Immature natural killer cell (primary cell): ENCODE measurements around the gene KRT7. TPM values are rescaled to one million over a fixed set of nuclear protein-coding genes. Genes with fewer than 3 reads are reported as not detected.

Source experiments
- DNase-seq, 3 donors: peaks; one replicate each; pipeline ENCODE4 v3.0.0; 2022; ENCODE audit warnings: mixed read lengths in 1 of 3
- H3K27ac Mint-ChIP-seq, 6 donors: one replicate each; pipeline ENCODE4 v1.8.0; 2020; ENCODE audit warnings: mixed read lengths in 6 of 6, mild to moderate bottlenecking in 5 of 6, inconsistent platforms in 4 of 6, moderate library complexity in 3 of 6
- H3K27me3 Mint-ChIP-seq, 3 donors: one replicate each; pipeline ENCODE4 v1.8.0; 2020 to 2021; ENCODE audit warnings: low read depth in 3 of 3, mild to moderate bottlenecking in 3 of 3, mixed read lengths in 3 of 3, moderate library complexity in 3 of 3, inconsistent platforms in 1 of 3
- H3K36me3 Mint-ChIP-seq, 3 donors: one replicate each; pipeline ENCODE4 v1.8.0; 2020; ENCODE audit warnings: mixed read lengths in 3 of 3, inconsistent platforms in 2 of 3, mild to moderate bottlenecking in 2 of 3
- H3K4me1 Mint-ChIP-seq, 2 donors: one replicate each; pipeline ENCODE4 v1.8.0; 2020; ENCODE audit warnings: inconsistent platforms in 2 of 2, mild to moderate bottlenecking in 2 of 2, mixed read lengths in 2 of 2, moderate library complexity in 1 of 2
- H3K4me3 Mint-ChIP-seq, 5 donors: one replicate each; pipeline ENCODE4 v1.8.0; 2020; ENCODE audit warnings: mild to moderate bottlenecking in 5 of 5, mixed read lengths in 5 of 5, inconsistent platforms in 3 of 5, moderate library complexity in 3 of 5
- H3K9me3 Mint-ChIP-seq, 6 donors: one replicate each; pipeline ENCODE4 v1.8.0; 2020; ENCODE audit warnings: mild to moderate bottlenecking in 6 of 6, mixed read lengths in 6 of 6, inconsistent platforms in 4 of 6, moderate library complexity in 3 of 6
- polyA plus RNA-seq, 3 donors: library from polyadenylated mRNA; unstranded; fragments of 300-500 nt; fragmentation: Illumina TruSeq; gene quantifications; one replicate each; pipeline ENCODE4 v1.2.3, GENCODE V29; 2021

Gene KRT7
- polyA plus RNA-seq, 3 donors from 2014 or later = not detected

DNA sequence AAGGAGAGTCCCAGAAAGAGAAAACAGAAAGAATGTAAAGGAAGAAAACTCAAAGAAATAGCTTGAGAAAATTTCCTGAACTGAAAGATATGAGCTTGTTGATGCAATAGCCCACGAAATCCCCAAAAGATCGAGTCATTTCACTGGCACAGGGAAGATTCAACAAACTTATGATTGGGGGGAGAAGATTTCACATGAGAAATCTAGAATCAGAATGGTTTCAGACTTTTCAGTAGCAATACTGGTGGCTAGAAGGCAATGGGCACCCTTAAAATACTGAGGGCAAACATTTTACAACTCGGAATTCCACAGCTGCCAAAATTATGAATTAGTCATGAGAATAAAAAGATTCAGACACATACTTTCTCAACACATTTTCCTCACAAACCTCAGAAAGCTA lies 8.9 kb upstream of the KRT7 start:
- Mint-ChIP-seq H3K9me3 (no peaks in the 10 kb centered on the region), H3K4me3 (no peak overlapping the region), H3K36me3 (no peaks in the 10 kb centered on the region), H3K27ac (no peak overlapping the region), H3K4me1 (no peaks in the 10 kb centered on the region), H3K27me3 (peaks cover 14 to 20% (median 18%) of the 10 kb centered on the region in 3 donors)
- no peak for DNase-seq

GRCh38 chr12:52225752-52226151 lies 7.3 kb upstream of the KRT7 start:
- Mint-ChIP-seq H3K27me3 (peaks cover 15 to 21% (median 18%) of the 10 kb centered on the region in 3 donors), H3K4me3 (no peak overlapping the region), H3K4me1 (no peaks in the 10 kb centered on the region), H3K9me3 (no peaks in the 10 kb centered on the region), H3K36me3 (no peaks in the 10 kb centered on the region), H3K27ac (no peak overlapping the region)
- no peak for DNase-seq

GRCh38 chr12:52226446-52226845 lies 6.6 kb upstream of the KRT7 start:
- Mint-ChIP-seq H3K4me3 (no peak overlapping the region), H3K27ac (no peak overlapping the region), H3K27me3 (peaks cover 15 to 27% (median 20%) of the 10 kb centered on the region in 3 donors), H3K36me3 (no peaks in the 10 kb centered on the region), H3K4me1 (no peaks in the 10 kb centered on the region), H3K9me3 (no peaks in the 10 kb centered on the region)
- no peak for DNase-seq

- no peaks in the 10 kb centered on the region for H3K4me1 Mint-ChIP-seq
- no peaks in the 10 kb centered on the region for H3K36me3 Mint-ChIP-seq
- no peak overlapping the region for H3K27ac Mint-ChIP-seq
- no peak overlapping the region for H3K4me3 Mint-ChIP-seq
- no peak for DNase-seq
- no peaks in the 10 kb centered on the region for H3K9me3 Mint-ChIP-seq
- H3K27me3 Mint-ChIP-seq = peaks cover 15 to 29% (median 22%) of the 10 kb centered on the region in 3 donors
Observed at GRCh38 chr12:52227606-52228166, 5.4 kb upstream of the KRT7 start.

- H3K27ac Mint-ChIP-seq = no peak overlapping the region
- no peaks in the 10 kb centered on the region for H3K36me3 Mint-ChIP-seq
- H3K9me3 Mint-ChIP-seq = no peaks in the 10 kb centered on the region
- peaks cover 15 to 29% (median 22%) of the 10 kb centered on the region in 3 donors for H3K27me3 Mint-ChIP-seq
- no peak overlapping the region for H3K4me3 Mint-ChIP-seq
- DNase-seq = no peak
- H3K4me1 Mint-ChIP-seq = no peaks in the 10 kb centered on the region
Observed at GRCh38 chr12:52228366-52228765, 4.7 kb upstream of the KRT7 start.

DNA sequence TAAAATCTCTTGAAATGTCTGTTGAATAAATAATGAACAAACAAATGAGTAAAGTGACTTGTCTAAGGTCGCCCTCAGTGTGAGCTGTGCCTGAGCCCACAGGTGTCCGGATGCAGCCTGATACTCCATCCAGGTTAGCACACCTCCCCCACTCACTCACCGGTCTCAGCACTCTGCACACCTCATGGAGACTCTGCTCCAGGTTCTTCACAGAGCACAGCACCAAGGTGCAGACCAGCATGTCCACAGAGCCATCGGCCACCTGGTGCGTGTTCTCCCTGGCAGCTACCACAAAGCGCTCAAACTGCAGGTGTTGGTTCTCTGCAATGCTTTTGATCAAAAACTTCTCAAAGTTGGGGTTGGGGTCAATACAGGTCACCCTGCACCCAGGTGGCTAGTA lies 4.1 kb upstream of the KRT7 start:
- H3K36me3 Mint-ChIP-seq = no peaks in the 10 kb centered on the region
- no peak overlapping the region for H3K27ac Mint-ChIP-seq
- H3K9me3 Mint-ChIP-seq = no peaks in the 10 kb centered on the region
- peaks cover 13 to 27% (median 19%) of the 10 kb centered on the region in 3 donors for H3K27me3 Mint-ChIP-seq
- no peak overlapping the region for H3K4me3 Mint-ChIP-seq
- no peaks in the 10 kb centered on the region for H3K4me1 Mint-ChIP-seq
- DNase-seq = no peak

DNA sequence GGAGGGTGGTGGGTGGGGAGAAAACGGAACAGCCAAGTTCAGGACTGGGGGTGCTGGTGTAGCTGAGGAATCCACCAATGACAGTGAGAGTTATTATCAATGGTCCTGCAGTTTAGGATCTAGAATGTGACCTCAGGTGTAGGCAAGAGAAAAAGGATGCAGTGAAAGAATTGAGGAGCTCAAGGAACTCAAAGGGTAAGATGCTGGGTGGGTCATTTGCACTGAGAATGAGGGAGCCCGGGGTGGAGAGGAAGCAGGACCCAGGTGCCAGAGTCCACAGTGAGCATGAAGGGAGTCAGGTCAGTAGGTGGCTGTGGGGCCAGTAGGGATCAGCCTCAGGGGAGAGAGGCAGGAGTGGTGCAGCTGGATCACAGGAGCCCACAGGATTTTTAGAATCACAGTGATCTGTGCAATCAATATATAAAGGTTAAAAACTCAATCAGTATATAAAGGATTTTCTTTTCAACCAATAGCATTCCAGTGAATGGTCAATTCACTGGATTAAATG lies 3.2 kb upstream of the KRT7 start:
- no peaks in the 10 kb centered on the region for H3K9me3 Mint-ChIP-seq
- H3K4me3 Mint-ChIP-seq = no peak overlapping the region
- no peak overlapping the region for H3K27ac Mint-ChIP-seq
- H3K27me3 Mint-ChIP-seq = peaks cover 14 to 26% (median 16%) of the 10 kb centered on the region in 3 donors
- H3K36me3 Mint-ChIP-seq = no peaks in the 10 kb centered on the region
- DNase-seq = no peak
- H3K4me1 Mint-ChIP-seq = no peaks in the 10 kb centered on the region

GRCh38 chr12:52230364-52231281 lies 2.4 kb upstream of the KRT7 start:
- no peaks in the 10 kb centered on the region for H3K9me3 Mint-ChIP-seq

DNA sequence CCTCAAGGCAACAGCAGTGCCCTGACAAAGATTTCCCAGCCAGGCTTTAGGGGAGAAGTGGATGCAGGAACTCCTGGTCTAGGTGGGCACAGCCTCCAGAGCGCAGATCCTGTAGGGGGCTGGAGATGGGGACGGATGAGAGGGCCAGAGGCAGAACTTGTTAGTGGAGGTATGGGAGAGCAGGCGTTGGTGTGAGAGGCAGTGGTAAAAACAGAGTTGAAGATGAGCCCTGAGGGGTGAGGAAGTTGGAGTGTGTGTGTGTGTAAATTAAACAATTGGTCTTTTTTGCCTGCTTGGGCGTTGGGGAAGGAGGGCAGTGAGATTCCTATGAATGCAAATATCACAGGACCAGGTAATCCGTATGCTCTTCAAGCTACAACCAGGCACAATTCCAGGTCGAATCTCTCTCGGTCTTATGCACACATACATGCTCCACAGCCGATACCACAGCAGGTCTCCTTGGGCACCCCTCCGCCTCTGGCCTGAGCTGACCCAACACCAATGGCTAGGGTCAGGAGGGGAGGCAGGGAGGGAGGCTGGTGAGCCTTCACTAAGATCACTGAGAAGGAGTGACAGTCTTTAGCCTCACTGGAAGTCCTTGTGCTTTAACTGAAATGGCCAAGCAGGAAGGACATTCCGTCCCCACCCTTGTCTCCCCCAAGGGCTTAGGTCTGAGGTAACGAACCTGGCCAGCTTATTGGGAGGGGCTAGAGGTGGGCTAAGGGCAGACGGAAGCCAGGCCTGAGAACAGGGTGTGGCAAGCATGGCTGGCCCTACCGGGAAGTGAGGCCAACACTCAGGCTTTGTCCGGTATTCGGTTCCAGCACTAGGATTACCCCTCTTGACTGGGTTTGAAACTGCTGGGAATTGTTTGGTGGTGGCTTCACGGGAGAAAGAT lies 1.5 kb upstream of the KRT7 start:
- Mint-ChIP-seq H3K36me3 (no peaks in the 10 kb centered on the region), H3K27me3 (peaks cover 10 to 23% (median 20%) of the 10 kb centered on the region in 3 donors), H3K4me3 (no peak overlapping the region), H3K4me1 (no peaks in the 10 kb centered on the region), H3K27ac (no peak overlapping the region), H3K9me3 (no peaks in the 10 kb centered on the region)
- no peak for DNase-seq

More at GRCh38 chr12:52230364-52231281, 2.4 kb upstream of the KRT7 start:
- H3K36me3 Mint-ChIP-seq = no peaks in the 10 kb centered on the region
- no peak overlapping the region for H3K27ac Mint-ChIP-seq
- H3K4me3 Mint-ChIP-seq = no peak overlapping the region
- no peak for DNase-seq
- peaks cover 11 to 25% (median 18%) of the 10 kb centered on the region in 3 donors for H3K27me3 Mint-ChIP-seq
- H3K4me1 Mint-ChIP-seq = no peaks in the 10 kb centered on the region

DNA sequence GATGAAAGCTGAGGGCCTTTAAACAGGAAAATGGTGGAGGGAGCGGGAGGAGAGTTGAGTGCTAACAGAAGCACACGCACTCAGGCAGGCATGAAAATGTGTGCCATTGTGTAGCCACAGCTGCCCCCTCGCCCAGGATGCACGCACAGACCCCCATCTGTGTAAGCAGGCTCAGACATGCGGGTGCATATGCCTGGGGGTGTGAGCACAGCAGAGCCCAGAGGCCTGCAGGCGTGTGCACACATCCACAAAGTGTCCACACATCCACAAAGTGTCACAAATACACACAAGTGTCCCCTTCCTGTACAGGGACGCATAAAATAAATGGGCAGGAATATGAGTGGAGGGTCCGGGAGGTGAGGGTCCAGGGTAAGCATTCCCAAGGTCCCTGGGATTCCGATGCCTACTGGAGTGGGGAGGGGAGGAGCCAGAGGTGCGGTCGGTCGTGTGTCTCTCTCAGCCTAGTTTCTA lies 805 bp upstream of the KRT7 start:
- H3K9me3 Mint-ChIP-seq = no peaks in the 10 kb centered on the region
- H3K4me3 Mint-ChIP-seq = no peak overlapping the region
- no peaks in the 10 kb centered on the region for H3K36me3 Mint-ChIP-seq
- H3K27me3 Mint-ChIP-seq = peaks cover 4 to 22% (median 17%) of the 10 kb centered on the region in 3 donors
- no peak for DNase-seq
- no peak overlapping the region for H3K27ac Mint-ChIP-seq
- H3K4me1 Mint-ChIP-seq = no peaks in the 10 kb centered on the region

GRCh38 chr12:52233462-52234207 lies 592 bp downstream of the KRT7 start:
- H3K4me3 Mint-ChIP-seq = no peak overlapping the region
- H3K9me3 Mint-ChIP-seq = no peaks in the 10 kb centered on the region
- no peaks in the 10 kb centered on the region for H3K4me1 Mint-ChIP-seq
- no peak overlapping the region for H3K27ac Mint-ChIP-seq
- H3K36me3 Mint-ChIP-seq = no peaks in the 10 kb centered on the region
- H3K27me3 Mint-ChIP-seq = peaks cover 4 to 20% (median 17%) of the 10 kb centered on the region in 3 donors
- DNase-seq = no peak

DNA sequence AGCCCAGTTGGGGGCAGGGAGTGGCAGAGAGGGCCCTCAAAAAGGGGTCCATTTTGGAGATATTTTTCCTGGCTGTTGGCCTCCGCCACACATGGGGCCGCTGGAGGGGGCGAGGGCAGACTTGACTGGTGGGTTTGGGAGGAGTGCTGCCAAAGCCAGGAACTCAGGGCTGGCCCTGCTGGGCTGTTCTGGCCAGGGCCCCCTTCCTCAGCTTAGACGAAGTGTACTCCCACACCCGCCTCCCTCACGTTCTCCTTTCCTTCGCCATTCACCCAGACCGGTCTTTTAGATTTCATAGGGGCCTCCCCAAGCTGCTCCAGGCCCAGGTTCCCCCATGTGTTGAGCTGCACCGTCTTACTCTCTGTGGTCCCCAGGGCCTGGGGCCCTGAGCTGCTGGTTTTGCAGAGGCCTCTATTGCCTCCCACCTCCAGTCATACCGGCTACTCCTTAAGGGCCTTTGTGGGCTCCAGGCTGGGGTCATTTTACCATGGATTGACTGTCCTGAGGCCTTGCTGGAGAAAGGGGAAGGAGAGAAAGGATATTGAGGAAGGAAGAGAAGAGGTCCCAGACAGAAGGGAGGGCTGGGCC lies 1.3 kb downstream of the KRT7 start:
- H3K4me3 Mint-ChIP-seq = no peak overlapping the region
- H3K9me3 Mint-ChIP-seq = no peaks in the 10 kb centered on the region
- peaks cover 3 to 19% (median 17%) of the 10 kb centered on the region in 3 donors for H3K27me3 Mint-ChIP-seq
- no peak for DNase-seq
- no peak overlapping the region for H3K27ac Mint-ChIP-seq
- no peaks in the 10 kb centered on the region for H3K4me1 Mint-ChIP-seq
- no peaks in the 10 kb centered on the region for H3K36me3 Mint-ChIP-seq
